ENCODE measurements around the gene TCFL5.

Gene TCFL5

DNA sequence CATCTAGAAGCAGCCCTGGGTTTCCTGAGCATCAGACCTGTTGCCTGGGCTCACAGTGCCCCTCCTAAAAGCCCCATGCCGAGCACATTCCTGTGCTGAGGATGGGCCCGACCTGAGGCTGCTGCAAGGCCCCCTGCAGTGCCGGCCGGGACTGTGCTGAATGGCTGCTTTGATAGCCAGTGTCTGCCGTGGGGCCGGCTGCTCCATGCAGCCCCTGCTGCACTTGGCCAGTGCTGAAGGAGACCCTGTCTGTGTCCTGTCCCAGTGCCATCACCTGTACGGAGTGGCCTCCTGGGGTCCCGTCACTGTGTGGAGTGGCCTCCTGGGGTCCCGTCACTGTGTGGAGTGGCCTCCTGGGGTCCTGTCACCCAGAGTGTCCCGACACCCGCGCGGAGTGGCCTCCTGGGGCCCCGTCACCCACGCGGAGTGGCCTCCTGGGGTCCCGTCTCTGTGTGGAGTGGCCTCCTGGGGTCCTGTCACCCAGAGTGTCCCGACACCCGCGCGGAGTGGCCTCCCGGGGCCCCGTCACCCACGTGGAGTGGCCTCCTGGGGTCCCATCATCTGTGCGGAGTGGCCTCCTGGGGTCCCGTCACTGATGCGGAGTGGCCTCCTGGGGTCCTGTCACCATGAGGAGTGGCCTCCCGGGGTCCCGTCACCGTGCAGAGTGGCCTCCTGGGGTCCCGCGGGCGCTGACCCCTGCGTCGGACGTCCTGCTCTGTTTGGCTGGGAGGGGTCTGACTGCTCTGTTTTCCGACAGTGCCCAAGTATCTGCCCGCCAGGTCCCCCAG lies 37.7 kb downstream of the TCFL5 start:
- no peak overlapping the region for H3K9ac ChIP-seq (ENCODE audit: low read length)
- H3K4me3 ChIP-seq (ENCODE audit: low read length) = peak overlapping the region; percentile 57
- no peak overlapping the region for H3K27ac ChIP-seq (ENCODE audit: low read depth, low read length)
- no peaks in the 10 kb centered on the region for H3K36me3 ChIP-seq (ENCODE audit: control insufficient read depth, insufficient read depth, low read length)
- peaks cover 4% of the 10 kb centered on the region for H3K4me1 ChIP-seq (ENCODE audit: control insufficient read depth, insufficient read depth, low read length)
- H3K27me3 ChIP-seq (ENCODE audit: control insufficient read depth, insufficient read depth, low read length) = peaks cover 5% of the 10 kb centered on the region

DNA sequence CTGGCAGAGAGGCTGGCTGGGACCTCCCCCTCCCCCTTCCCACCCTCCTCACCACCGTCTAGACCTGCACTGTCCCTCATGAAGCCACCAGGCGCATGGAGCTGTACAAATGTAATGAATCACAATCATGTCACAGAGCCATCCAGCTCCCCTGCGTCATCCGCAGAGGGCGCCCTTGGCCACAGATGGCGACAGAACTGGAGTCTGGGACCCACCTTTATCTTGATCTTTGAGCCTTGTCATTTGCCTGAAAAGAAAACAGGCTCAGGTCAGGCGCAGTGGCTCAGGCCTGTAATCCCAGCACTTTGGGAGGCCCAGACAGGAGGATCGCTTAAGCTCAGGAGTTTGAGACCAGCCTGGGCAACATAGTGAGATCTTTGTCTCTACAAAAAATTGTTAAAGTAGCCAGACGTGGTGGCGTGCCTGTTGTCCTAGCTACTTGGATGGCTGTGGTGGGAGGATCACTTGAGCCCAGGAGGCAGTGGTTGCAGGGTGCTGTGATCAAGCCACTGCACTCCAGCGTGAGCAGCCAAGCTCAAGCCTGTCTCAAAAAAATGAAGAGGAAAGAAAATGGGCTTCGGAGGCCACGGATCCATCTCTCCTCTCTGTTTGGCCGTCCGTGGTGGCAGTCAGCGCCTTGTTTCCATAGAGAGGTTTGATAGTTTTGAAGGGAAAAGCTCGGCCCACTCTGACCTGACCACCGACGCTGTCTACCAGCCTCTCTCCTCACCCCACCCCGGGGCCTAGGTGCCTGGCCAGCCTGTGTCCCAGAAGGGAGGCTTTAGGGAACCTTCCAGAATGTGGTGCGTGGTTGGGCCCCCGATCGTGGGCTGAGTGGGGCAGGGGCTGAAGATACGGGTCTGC lies 38.6 kb downstream of the TCFL5 start:
- Histone ChIP-seq H3K27ac (ENCODE audit: low read depth, low read length) (no peak overlapping the region), H3K36me3 (ENCODE audit: control insufficient read depth, insufficient read depth, low read length) (no peaks in the 10 kb centered on the region), H3K4me3 (ENCODE audit: low read length) (no peak overlapping the region), H3K9ac (ENCODE audit: low read length) (no peak overlapping the region), H3K4me1 (ENCODE audit: control insufficient read depth, insufficient read depth, low read length) (peaks cover 4% of the 10 kb centered on the region), H3K27me3 (ENCODE audit: control insufficient read depth, insufficient read depth, low read length) (peaks cover 12% of the 10 kb centered on the region)

DNA sequence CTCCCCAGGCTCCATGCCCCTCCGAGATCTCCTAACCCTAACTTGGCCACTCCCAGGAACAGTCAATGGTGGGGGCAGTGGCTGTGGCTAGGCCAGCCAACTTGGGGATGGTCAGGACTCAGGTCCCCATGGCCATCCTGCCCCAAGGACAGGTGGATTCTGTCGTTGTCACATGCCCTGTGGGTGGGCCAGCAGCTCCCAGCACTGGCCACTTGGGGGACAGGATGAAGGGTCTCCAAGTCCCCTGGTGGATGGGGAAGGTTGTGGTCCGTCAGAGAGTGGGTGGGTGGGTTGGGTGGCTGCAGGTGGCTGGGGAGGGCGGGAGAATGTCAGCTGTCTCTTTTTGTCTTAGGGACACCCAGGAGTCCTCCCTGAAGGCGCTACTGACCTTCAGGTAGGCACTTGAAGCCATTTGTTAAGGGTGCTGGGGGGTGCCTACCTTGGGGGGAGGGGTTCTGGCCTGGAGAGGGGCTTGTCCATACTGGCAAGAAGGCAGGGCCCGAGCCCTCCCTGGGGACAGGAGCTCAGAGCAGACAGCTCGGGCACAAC lies 39.3 kb downstream of the TCFL5 start:
- Histone ChIP-seq H3K9ac (ENCODE audit: low read length) (no peak overlapping the region), H3K27ac (ENCODE audit: low read depth, low read length) (no peak overlapping the region), H3K36me3 (ENCODE audit: control insufficient read depth, insufficient read depth, low read length) (no peaks in the 10 kb centered on the region), H3K4me3 (ENCODE audit: low read length) (no peak overlapping the region), H3K4me1 (ENCODE audit: control insufficient read depth, insufficient read depth, low read length) (peaks cover 4% of the 10 kb centered on the region), H3K27me3 (ENCODE audit: control insufficient read depth, insufficient read depth, low read length) (peaks cover 17% of the 10 kb centered on the region)

DNA sequence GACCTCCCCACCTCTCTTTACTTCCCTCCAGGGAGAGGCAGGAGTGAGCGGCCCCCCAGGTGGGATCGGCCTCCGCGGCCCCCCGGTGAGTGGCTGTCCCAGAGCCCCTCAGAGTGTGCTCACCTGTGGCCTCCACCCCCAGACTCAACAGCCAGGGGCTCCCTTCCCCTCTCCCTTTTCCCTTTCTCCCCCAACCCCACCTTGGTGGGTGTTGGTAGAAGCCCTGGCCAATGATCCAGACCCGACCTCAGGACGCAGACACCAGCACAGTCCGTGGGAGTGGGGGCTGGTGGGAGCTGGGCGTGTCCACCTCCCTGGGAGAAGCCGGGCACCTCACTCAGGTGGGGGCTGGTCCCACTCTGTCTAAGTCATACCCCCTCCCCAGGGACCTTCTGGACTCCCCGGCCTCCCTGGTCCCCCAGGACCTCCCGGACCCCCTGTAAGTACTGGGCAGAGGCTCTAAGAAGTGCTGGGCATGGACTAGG lies 39.9 kb downstream of the TCFL5 start:
- Histone ChIP-seq H3K27me3 (ENCODE audit: control insufficient read depth, insufficient read depth, low read length) (peaks cover 17% of the 10 kb centered on the region), H3K4me1 (ENCODE audit: control insufficient read depth, insufficient read depth, low read length) (peaks cover 4% of the 10 kb centered on the region), H3K36me3 (ENCODE audit: control insufficient read depth, insufficient read depth, low read length) (no peaks in the 10 kb centered on the region), H3K9ac (ENCODE audit: low read length) (no peak overlapping the region), H3K4me3 (ENCODE audit: low read length) (no peak overlapping the region), H3K27ac (ENCODE audit: low read depth, low read length) (no peak overlapping the region)

DNA sequence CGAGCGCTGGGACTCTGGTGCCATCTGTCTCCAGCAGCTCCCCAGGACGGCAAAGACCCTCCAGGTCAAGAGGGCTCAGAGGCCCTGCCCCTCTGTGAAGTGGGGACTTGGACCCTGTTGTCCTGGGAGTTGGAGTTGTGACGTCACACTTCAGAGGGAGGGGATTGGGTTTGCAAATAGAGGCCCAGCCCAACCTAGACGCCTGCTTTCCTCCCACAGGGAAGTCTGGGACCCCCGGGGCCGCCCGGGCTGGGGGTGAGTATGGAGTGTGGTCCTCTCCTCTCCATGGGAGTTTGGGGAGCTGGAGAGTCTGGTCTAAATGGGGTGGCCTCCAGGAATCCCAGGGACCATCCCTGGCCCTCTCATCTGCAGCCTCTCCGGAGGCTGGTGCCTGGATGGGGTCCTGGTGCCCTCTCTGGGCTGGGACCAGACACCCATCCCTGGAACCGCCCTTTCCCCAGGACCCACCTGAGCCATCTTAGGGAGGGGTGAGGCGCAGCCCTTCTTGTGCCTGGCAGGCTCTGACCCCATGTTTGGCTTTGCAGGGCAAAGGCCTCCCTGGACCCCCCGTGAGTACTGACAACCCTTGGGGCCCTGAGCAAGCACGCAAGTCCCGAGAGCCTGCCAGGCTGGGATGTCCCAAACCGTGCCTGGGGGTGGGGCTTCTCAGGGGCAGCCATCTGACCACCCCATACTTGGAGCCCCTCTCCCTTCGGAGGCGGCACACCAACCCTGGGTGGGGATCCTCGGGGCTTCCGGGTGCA lies 40.5 kb downstream of the TCFL5 start:
- H3K36me3 ChIP-seq (ENCODE audit: control insufficient read depth, insufficient read depth, low read length) = no peaks in the 10 kb centered on the region
- peaks cover 4% of the 10 kb centered on the region for H3K4me1 ChIP-seq (ENCODE audit: control insufficient read depth, insufficient read depth, low read length)
- no peak overlapping the region for H3K9ac ChIP-seq (ENCODE audit: low read length)
- H3K27me3 ChIP-seq (ENCODE audit: control insufficient read depth, insufficient read depth, low read length) = peaks cover 21% of the 10 kb centered on the region
- no peak overlapping the region for H3K4me3 ChIP-seq (ENCODE audit: low read length)
- no peak overlapping the region for H3K27ac ChIP-seq (ENCODE audit: low read depth, low read length)

DNA sequence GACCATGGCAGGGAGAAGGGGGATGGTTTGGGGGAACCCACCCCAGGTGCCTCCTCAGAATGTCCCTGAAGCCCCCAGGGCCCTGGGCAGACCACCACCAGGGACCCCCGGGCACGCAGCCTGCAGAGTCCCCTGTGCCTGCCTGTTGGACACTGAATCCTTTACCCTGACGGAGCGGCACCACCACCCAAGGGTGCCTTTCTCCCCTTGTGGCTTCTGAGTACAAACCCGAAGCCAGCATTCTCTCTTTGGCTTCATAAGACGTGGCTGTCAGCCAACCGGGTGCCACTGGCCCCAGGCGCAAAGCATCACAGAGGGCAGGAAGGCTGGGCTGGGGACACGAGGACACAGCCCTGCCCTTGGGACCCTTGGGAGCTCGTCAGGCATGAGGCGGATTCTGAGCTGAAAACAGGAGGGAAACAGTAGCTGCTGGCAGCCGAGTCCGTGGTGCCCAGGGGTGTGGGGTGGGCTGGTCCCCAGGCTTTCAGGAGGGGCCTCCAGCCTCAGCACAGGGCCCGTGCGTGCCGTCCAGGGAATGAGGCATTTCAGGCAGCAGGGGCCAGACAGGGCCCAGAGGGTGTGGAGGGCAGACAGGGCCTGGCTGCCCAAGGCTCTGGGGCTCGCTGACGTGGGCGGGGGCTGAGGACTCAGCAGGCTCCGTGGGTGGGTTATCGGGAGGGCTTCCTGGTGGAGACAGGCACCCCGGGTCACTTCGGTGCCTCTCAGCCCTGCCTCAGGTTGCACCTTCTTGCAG lies 41.2 kb downstream of the TCFL5 start:
- H3K4me1 ChIP-seq (ENCODE audit: control insufficient read depth, insufficient read depth, low read length) = peaks cover 4% of the 10 kb centered on the region
- H3K27ac ChIP-seq (ENCODE audit: low read depth, low read length) = no peak overlapping the region
- H3K36me3 ChIP-seq (ENCODE audit: control insufficient read depth, insufficient read depth, low read length) = no peaks in the 10 kb centered on the region
- H3K4me3 ChIP-seq (ENCODE audit: low read length) = no peak overlapping the region
- H3K27me3 ChIP-seq (ENCODE audit: control insufficient read depth, insufficient read depth, low read length) = peaks cover 23% of the 10 kb centered on the region
- no peak overlapping the region for H3K9ac ChIP-seq (ENCODE audit: low read length)

DNA sequence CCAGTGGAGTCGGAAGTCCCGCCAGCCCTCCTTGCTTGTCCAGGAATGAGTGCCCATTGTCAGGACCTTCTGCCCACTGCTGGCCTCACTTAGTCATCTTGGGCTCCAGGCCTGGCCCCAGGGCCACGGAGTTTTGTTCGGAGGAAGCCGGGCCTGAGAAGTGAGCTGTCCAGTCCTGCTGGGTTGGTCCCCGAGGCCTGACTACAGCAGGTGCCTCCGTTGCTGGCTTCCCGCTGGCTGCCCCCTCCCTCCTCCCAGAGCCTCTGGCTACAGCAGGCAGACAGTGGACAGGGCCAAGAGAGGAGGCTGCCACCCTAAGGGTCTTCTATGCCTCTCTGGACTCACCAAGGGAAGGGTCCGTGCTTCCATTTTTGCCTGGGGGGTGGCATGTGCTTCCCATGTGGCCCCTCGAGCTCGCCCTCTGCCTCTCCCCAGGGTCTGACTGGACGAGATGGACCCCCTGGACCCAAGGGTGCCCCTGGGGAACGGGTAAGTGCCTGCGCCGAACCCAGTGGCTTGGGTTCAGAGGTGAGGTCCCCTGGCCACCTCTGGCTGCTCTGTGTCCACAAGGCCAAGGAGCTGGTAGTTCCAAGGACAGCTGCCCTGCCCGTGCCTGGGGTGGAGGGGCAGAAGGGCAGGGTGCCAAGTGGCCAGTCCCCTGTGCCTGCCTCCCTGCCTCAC lies 42.0 kb downstream of the TCFL5 start:
- H3K4me3 ChIP-seq (ENCODE audit: low read length) = no peak overlapping the region
- H3K36me3 ChIP-seq (ENCODE audit: control insufficient read depth, insufficient read depth, low read length) = no peaks in the 10 kb centered on the region
- peaks cover 27% of the 10 kb centered on the region for H3K27me3 ChIP-seq (ENCODE audit: control insufficient read depth, insufficient read depth, low read length)
- H3K9ac ChIP-seq (ENCODE audit: low read length) = no peak overlapping the region
- H3K27ac ChIP-seq (ENCODE audit: low read depth, low read length) = no peak overlapping the region
- H3K4me1 ChIP-seq (ENCODE audit: control insufficient read depth, insufficient read depth, low read length) = peaks cover 4% of the 10 kb centered on the region

DNA sequence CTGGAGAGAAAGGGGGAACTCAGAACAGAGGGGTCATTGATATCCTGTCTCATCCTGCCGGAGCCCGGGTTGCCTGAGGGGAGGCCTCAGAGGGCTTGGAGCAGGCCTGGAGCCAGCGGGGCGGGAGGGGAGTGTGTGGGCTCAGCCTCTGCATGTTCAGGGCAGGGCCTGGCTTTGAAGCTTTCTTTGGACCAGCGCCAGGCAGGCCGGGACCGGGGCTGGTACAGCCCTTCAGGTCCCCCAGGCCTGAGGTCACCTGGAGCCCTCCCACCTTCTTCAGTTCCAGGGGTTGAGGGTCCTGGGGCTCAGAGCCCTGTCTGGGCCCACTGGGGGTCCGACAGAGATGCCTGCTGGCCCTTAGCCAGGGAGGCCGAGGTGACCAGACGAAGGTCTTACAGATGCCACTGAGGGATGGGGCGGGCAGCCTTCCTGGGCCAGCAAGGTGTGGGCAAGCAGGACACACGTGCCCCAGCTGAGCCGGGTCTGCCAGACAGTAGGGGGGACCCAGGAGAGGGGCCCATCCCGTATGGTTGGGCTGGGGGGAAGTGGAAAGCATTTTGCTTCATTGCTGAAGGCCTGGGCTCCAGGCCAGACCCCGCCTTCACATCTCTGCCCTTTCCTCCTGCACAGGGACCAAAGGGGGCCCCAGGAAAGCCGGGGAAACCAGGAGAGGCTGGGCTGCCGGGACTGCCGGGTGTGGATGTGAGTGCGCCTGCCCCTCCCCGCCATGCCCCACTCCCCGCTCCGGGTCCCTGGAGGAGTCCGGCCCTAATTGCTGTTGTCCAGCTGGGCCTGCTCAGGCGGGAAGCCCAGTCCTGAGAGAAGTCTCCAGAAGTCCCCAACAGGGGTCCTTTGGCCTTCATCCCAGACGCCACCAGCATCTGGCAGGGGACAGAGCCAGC lies 42.8 kb downstream of the TCFL5 start:
- Histone ChIP-seq H3K4me1 (ENCODE audit: control insufficient read depth, insufficient read depth, low read length) (no peaks in the 10 kb centered on the region), H3K27ac (ENCODE audit: low read depth, low read length) (no peak overlapping the region), H3K36me3 (ENCODE audit: control insufficient read depth, insufficient read depth, low read length) (no peaks in the 10 kb centered on the region), H3K4me3 (ENCODE audit: low read length) (no peak overlapping the region), H3K9ac (ENCODE audit: low read length) (no peak overlapping the region), H3K27me3 (ENCODE audit: control insufficient read depth, insufficient read depth, low read length) (peaks cover 27% of the 10 kb centered on the region)

DNA sequence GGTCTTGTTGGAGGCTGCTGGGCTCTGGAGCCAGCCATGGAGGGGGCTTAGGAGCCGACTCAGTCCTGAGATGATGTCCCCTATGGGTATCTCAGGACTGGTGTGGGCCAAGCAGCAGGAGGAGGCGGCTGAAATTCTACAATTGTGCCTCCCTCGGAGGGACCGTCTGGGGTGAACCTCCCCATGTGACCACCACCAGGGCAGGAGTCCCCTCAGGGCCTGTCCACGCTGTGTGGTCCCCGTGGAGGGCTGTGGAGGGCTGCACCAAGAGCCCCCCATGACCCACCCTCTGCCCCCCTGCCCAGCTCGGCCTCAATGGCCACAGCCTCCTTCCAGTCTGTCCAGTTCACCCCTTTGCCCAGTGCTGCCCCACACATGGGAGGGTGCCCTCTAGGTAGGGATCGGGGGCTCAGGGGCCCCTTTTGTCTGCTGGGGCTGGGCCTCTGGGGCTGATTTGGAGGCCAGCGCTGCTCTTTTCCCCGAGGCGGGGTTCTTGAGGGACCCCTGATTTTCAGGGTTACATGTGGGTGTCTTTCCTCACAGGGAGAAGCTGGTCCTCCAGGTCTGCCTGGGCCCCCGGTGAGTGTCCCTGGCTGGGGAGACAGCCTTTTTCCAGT lies 43.5 kb downstream of the TCFL5 start:
- H3K4me1 ChIP-seq (ENCODE audit: control insufficient read depth, insufficient read depth, low read length) = no peaks in the 10 kb centered on the region
- no peaks in the 10 kb centered on the region for H3K36me3 ChIP-seq (ENCODE audit: control insufficient read depth, insufficient read depth, low read length)
- peak overlapping the region; percentile 22 for H3K27ac ChIP-seq (ENCODE audit: low read depth, low read length)
- peaks cover 27% of the 10 kb centered on the region for H3K27me3 ChIP-seq (ENCODE audit: control insufficient read depth, insufficient read depth, low read length)
- H3K4me3 ChIP-seq (ENCODE audit: low read length) = no peak overlapping the region
- H3K9ac ChIP-seq (ENCODE audit: low read length) = no peak overlapping the region
